Measurements from ENCODE around the gene NTN3. TPM values are rescaled to one million over a fixed set of nuclear protein-coding genes. Genes with fewer than 3 reads are reported as not detected.
A peak's percentile ranks its signal among the peaks of the same experiment; 100 is the strongest.

NTN3 gene
- total RNA-seq, 1 experiment from 2014 or later: 0.87 TPM

DNA sequence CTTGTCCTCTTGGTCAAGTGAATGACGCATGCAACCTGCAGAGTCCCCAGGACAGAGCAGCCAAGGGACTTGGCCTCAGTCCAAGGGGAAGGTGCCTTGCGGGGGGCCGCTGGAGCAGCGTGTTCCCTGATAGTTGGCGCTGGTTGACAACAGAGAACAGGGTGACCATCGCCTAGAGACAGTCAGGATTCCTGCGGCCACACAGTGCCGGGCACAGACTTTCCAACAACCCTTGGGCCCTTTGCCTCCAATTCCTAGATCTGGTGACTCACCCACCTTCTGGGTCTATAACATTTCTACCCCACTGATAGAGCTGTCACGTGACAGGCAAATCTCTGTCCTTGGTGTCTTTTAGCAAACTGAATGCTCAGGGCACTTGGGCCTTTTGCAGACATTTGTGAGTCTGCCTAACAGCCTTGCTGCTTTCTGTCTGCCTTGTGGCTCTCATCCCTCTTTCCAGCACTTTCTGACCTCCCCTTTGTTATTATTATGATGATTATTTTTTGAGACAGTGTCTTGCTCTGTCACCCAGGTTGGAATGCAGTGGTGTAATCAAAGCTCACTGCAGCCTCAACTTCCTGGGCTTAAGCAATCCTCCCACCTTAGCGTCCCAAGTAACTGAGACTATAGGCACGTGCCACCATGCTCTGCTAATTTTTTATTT, 23.0 kb upstream of the NTN3 start:
- POLR2A ChIA-PET (ENCODE audit: unreplicated experiment): no interaction called here
- Histone ChIP-seq H3K9me2 (ENCODE audit: insufficient read depth) (no peaks in the 10 kb centered on the region), H3K27me3 (ENCODE audit: insufficient read depth, low read depth) (no peaks in the 10 kb centered on the region), H3K9me3 (ENCODE audit: insufficient read depth, low read depth) (no peaks in the 10 kb centered on the region), H3K4me2 (peak overlapping the region; percentile 57), H3K79me2 (ENCODE audit: low read depth) (peaks cover 9% of the 10 kb centered on the region), H2AFZ (no peak overlapping the region), H4K20me1 (ENCODE audit: insufficient read depth) (peaks cover 5% of the 10 kb centered on the region; the same call in 1 of the 2 replicates), H3K4me3 (peak overlapping the region; percentile 18; the same call in 1 of the 2 replicates), H3K4me1 (replicated peaks; ENCODE audit: insufficient read depth) (peaks cover 33% of the 10 kb centered on the region), H3F3A (ENCODE audit: insufficient read depth, low read depth) (peaks cover 40% of the 10 kb centered on the region), H3K27ac (peak overlapping the region; percentile 64), H3K36me3 (ENCODE audit: low read depth) (peaks cover 19% of the 10 kb centered on the region)
- DNase-seq: peak; percentile 86 to 90
- TF ChIP-seq, protein P1, sequence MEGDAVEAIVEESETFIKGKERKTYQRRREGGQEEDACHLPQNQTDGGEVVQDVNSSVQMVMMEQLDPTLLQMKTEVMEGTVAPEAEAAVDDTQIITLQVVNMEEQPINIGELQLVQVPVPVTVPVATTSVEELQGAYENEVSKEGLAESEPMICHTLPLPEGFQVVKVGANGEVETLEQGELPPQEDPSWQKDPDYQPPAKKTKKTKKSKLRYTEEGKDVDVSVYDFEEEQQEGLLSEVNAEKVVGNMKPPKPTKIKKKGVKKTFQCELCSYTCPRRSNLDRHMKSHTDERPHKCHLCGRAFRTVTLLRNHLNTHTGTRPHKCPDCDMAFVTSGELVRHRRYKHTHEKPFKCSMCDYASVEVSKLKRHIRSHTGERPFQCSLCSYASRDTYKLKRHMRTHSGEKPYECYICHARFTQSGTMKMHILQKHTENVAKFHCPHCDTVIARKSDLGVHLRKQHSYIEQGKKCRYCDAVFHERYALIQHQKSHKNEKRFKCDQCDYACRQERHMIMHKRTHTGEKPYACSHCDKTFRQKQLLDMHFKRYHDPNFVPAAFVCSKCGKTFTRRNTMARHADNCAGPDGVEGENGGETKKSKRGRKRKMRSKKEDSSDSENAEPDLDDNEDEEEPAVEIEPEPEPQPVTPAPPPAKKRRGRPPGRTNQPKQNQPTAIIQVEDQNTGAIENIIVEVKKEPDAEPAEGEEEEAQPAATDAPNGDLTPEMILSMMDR (conservative IDR thresholded peaks at IDR 0.05): no peak
- no peak for TF ChIP-seq EZH2 (IDR thresholded peaks at IDR 0.05; ENCODE audit: low read depth)
- intact Hi-C loops (cut with micrococcal nuclease; ENCODE audit: unreplicated experiment): no loop called here
- CTCF ChIA-PET: no interaction called here
- no TSS peak for BruUV-seq (replicated peaks)

DNA sequence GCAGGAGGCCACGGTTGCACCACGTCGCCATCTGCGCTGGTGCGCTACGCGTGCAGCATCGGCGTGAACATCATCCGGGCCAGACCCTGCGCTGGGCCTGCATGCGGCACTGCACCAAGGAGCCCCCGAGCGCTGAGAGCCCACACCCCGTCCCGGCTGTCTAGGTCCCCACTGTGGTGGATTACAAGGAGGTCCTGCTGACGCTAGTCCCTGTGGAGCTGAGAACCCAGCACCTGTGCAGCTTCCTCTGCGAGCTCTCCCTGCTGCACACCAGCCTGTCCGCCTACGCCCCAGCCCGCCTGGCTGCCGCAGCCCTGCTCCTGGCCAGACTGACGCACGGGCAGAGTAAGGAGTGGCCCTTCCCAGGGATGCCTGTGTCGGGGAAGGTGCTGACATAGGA, 22.0 kb upstream of the NTN3 start:
- Histone ChIP-seq H3F3A (ENCODE audit: insufficient read depth, low read depth) (peaks cover 40% of the 10 kb centered on the region), H2AFZ (no peak overlapping the region), H3K79me2 (ENCODE audit: low read depth) (peaks cover 9% of the 10 kb centered on the region), H3K4me2 (peak overlapping the region; percentile 57; the same call in 1 of the 2 replicates), H3K4me1 (replicated peaks; ENCODE audit: insufficient read depth) (peaks cover 33% of the 10 kb centered on the region), H4K20me1 (ENCODE audit: insufficient read depth) (peaks cover 5% of the 10 kb centered on the region; the same call in 1 of the 2 replicates), H3K9me3 (ENCODE audit: insufficient read depth, low read depth) (no peaks in the 10 kb centered on the region), H3K27me3 (ENCODE audit: insufficient read depth, low read depth) (no peaks in the 10 kb centered on the region), H3K27ac (no peak overlapping the region), H3K4me3 (no peak overlapping the region), H3K9me2 (ENCODE audit: insufficient read depth) (no peaks in the 10 kb centered on the region), H3K36me3 (ENCODE audit: low read depth) (peaks cover 18% of the 10 kb centered on the region)
- POLR2A ChIA-PET (ENCODE audit: unreplicated experiment): no interaction called here
- BruUV-seq (replicated peaks): no TSS peak
- TF ChIP-seq, protein P1 (conservative IDR thresholded peaks at IDR 0.05): no peak
- TF ChIP-seq EZH2 (IDR thresholded peaks at IDR 0.05; ENCODE audit: low read depth): no peak
- intact Hi-C loops (cut with micrococcal nuclease; ENCODE audit: unreplicated experiment): no loop called here
- CTCF ChIA-PET: no interaction called here
- no peak for DNase-seq

DNA sequence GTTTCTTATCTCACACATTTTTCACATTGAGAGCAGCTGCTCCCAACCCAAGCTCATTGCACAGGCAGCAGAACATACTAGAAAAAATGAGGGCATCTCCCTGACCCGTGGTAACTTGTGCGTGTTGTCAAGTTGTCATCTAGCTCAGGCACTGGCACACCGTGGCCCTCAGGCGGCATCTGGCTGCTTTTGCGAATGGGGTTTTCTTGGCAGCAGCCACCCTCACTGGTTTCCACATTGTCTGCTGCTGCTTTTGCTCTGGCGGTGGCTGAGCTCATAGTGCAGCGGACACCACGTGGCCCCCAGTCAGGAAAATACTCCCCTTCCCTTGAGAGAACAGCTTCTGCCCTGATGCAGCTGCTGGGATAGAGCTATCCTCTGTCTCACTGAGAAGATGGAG, 20.6 kb upstream of the NTN3 start:
- no peak overlapping the region for H2AFZ ChIP-seq
- peaks cover 38% of the 10 kb centered on the region for H3F3A ChIP-seq (ENCODE audit: insufficient read depth, low read depth)
- BruUV-seq (replicated peaks): no TSS peak
- H3K4me1 ChIP-seq (replicated peaks; ENCODE audit: insufficient read depth): peaks cover 33% of the 10 kb centered on the region
- POLR2A ChIA-PET (ENCODE audit: unreplicated experiment): no interaction called here
- H4K20me1 ChIP-seq (ENCODE audit: insufficient read depth): peaks cover 5% of the 10 kb centered on the region; the same call in 1 of the 2 replicates
- TF ChIP-seq EZH2 (IDR thresholded peaks at IDR 0.05; ENCODE audit: low read depth): no peak
- TF ChIP-seq, protein P1 (conservative IDR thresholded peaks at IDR 0.05): no peak
- no peak overlapping the region for H3K4me3 ChIP-seq
- no peaks in the 10 kb centered on the region for H3K27me3 ChIP-seq (ENCODE audit: insufficient read depth, low read depth)
- CTCF ChIA-PET: interaction anchor here (0.6 kb wide), 2 partner anchors 20 to 29 kb away, joined by 3 to 4 read pairs; no protein-coding TSS in a partner anchor
- no peak overlapping the region for H3K4me2 ChIP-seq
- intact Hi-C loops (cut with micrococcal nuclease; ENCODE audit: unreplicated experiment): no loop called here
- H3K36me3 ChIP-seq (ENCODE audit: low read depth): peaks cover 15% of the 10 kb centered on the region
- no peak overlapping the region for H3K27ac ChIP-seq
- H3K9me3 ChIP-seq (ENCODE audit: insufficient read depth, low read depth): no peaks in the 10 kb centered on the region
- H3K9me2 ChIP-seq (ENCODE audit: insufficient read depth): no peaks in the 10 kb centered on the region
- peaks cover 9% of the 10 kb centered on the region for H3K79me2 ChIP-seq (ENCODE audit: low read depth)
- no peak for DNase-seq
